Measurements from ENCODE around the gene CMTM7.
A peak's percentile ranks its signal among the peaks of the same experiment; 100 is the strongest.
"Not testable (repeated sequence)": the region's sequence is repeated elsewhere in the genome, so short reads cannot be mapped to it uniquely, and the experiment has no call there.

Gene CMTM7

DNA sequence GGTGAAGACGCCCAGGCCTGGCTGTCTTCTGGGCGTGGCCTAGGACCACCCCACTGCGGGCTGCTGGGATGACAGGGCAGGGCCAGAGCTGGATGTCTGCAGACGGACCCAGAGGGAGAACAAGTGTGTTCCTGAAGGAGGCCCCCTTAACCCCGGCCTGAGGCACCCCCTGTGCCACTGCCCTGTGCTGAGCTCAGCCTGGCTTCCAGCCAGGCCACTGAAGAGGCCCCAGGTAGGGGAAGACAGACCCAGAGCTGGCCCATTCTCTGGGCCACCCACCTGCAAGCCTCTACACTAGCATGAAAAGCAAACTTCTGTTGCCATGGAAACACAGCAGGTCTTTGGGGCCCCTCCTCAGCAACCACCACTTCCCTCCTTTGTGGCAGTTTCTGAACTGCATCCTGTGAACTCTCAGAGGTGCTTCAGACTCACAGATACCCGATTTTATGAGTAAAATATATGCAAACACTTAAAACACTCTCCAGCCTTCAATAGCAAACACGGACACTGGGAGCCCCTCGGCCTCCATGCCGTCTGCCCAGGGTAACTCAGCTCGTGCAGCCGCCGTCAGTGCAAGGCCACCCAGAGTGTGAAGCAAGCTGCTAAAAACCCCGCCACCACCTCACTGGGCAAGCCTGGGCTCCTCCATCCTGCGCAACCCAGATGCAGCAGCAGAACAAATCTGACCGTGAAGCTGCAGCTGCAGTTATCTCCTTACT, 68.5 kb downstream of the CMTM7 start:
- DNase-seq (ENCODE audit: low read depth), result no peak
- TF ChIP-seq CTCF (conservative IDR thresholded peaks at IDR 0.05; ENCODE audit: low read depth, low read length), result no peak
- H3K4me3 ChIP-seq (ENCODE audit: low read depth, low read length), result no peak overlapping the region

GRCh38 chr3:32460817-32461496, 69.3 kb downstream of the CMTM7 start:
- H3K4me3 ChIP-seq (ENCODE audit: low read depth, low read length); DNase-seq (ENCODE audit: low read depth): not testable (repeated sequence)

DNA sequence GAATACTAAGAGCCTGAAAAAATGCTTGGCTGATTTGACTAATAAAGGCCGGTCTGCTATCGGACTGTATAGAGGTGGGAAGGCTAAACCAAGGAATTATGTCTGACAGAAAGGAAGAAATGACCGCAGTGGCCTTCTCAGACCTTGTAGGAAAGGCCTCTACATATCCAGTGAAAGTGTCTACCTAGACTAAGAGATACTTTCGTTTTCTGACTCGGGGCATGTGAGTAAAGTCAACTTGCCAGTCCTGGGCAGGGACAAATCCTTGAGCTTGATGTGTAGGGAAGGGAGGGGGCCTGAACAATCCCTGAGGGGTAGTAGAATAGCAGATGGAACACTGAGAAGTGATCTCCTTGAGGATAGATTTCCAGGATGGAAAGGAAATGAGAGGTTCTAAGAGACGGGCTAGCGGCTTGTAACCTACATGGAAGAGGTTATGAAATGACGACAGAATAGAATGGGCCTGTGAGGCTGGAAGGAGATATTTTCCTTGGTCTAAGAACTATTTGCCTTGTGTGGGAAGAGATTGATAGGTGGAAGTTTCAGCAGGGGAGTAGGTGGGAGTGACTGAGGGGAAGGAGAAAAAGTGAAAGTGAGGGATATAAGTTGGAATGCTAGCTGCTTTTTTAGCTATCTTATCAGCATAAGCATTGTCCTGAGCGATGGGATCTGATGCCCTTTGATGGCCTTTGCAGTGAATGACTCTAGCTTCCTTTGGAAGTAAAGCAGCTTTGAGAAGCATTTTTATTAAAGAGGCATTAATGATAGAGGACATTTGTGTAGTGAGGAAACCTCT, 70.7 kb downstream of the CMTM7 start:
- not testable (repeated sequence) for DNase-seq (ENCODE audit: low read depth)

DNA sequence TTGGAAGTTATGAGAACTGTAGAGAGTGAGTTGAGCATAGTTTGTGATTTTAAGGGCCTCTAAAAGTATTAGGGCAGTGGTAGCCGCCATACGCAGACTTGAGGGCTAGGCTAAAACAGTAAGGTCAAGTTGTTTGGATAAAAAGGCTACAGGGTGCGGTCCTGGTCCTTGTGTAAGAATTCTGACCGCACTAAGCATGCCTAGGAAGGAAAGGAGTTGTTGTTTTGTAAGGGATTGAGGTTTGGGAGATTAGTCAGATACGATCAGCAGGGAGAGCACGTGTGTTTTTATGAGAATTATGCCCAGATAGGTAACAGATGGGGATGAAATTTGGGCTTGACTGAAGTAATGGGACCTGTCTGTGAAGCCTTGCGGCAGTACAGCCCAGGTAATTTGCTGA, 71.8 kb downstream of the CMTM7 start:
- not testable (repeated sequence) for DNase-seq (ENCODE audit: low read depth); H3K4me3 ChIP-seq (ENCODE audit: low read depth, low read length)

More for the DNA sequence above, 70.7 kb downstream of the CMTM7 start:
- H3K4me3 ChIP-seq (ENCODE audit: low read depth, low read length), result not testable (repeated sequence)

DNA sequence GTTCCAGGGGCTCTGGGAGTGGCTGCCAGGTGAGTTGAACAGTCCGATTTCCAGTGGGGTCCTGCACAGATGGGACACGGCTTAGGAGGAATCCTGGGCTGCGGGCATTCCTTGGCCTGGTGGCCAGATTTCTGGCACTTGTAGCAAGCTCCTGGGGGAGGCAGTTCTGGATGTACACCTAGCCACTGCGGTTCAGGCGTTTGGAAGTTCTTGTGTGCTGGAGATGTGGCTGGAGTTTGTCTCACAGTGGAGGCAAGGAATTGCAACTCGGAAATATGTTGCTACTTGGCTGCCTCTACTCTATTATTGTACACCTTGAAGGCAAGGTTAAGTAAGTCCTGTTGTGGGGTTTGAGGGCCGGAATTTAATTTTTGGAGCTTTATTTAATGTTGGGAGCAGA, 73.1 kb downstream of the CMTM7 start:
- not testable (repeated sequence) for DNase-seq (ENCODE audit: low read depth); H3K4me3 ChIP-seq (ENCODE audit: low read depth, low read length)

GRCh38 chr3:32466808-32467207, 75.2 kb downstream of the CMTM7 start:
- H3K4me3 ChIP-seq (ENCODE audit: low read depth, low read length); DNase-seq (ENCODE audit: low read depth): not testable (repeated sequence)

- peak; percentile 76 for TF ChIP-seq CTCF (conservative IDR thresholded peaks at IDR 0.05; ENCODE audit: low read depth, low read length)
- DNase-seq (ENCODE audit: low read depth), result peak; percentile 78
- peak overlapping the region; percentile 36 for H3K4me3 ChIP-seq (ENCODE audit: low read depth, low read length)
Observed at GRCh38 chr3:32467333-32468070, 75.8 kb downstream of the CMTM7 start.

- H3K4me3 ChIP-seq (ENCODE audit: low read depth, low read length), result no peak overlapping the region
- no peak for DNase-seq (ENCODE audit: low read depth)
- TF ChIP-seq CTCF (conservative IDR thresholded peaks at IDR 0.05; ENCODE audit: low read depth, low read length), result no peak
Observed at GRCh38 chr3:32469151-32469874, 77.7 kb downstream of the CMTM7 start.

- no peak overlapping the region for H3K4me3 ChIP-seq (ENCODE audit: low read depth, low read length)
- no peak for TF ChIP-seq CTCF (conservative IDR thresholded peaks at IDR 0.05; ENCODE audit: low read depth, low read length)
- no peak for DNase-seq (ENCODE audit: low read depth)
Observed at GRCh38 chr3:32470362-32470761, 78.7 kb downstream of the CMTM7 start.

Data from choroid plexus epithelial cell (primary cell).